ENCODE results near the gene SNX13.

GRCh38 chr7:17934612-17935240, 5.6 kb downstream of the SNX13 start:
- no peak for TF ChIP-seq MXI1 (IDR thresholded peaks at IDR 0.05; ENCODE audit: borderline replicate concordance, low read depth, low read length)
- TF ChIP-seq CTCF (conservative IDR thresholded peaks at IDR 0.05; ENCODE audit: low read depth, low read length): no peak
- no peak for TF ChIP-seq RAD21 (IDR thresholded peaks at IDR 0.05; ENCODE audit: low read length)
- TF ChIP-seq POLR2A (IDR thresholded peaks at IDR 0.05; ENCODE audit: low read depth, low read length): no peak
- TF ChIP-seq RCOR1 (IDR thresholded peaks at IDR 0.05; ENCODE audit: insufficient replicate concordance, low read length): no peak
- no peak for TF ChIP-seq USF2 (IDR thresholded peaks at IDR 0.05; ENCODE audit: low read depth, low read length)
- no peak for TF ChIP-seq RFX5 (IDR thresholded peaks at IDR 0.05; ENCODE audit: low read depth, low read length)
- TF ChIP-seq BHLHE40 (IDR thresholded peaks at IDR 0.05; ENCODE audit: low read depth, low read length): no peak
- TF ChIP-seq MAZ (IDR thresholded peaks at IDR 0.05; ENCODE audit: borderline replicate concordance, low read depth, low read length): no peak
- no peak for TF ChIP-seq CHD1 (IDR thresholded peaks at IDR 0.05; ENCODE audit: low read depth, low read length)
- TF ChIP-seq MAFK (IDR thresholded peaks at IDR 0.05; ENCODE audit: low read depth, low read length): no peak
